ENCODE data around the gene SUV39H2. TPM values are rescaled to one million over a fixed set of nuclear protein-coding genes. Genes with fewer than 3 reads are reported as not detected.

SUV39H2 gene
- 79.7 and 90.5 TPM in 2 replicates for total RNA-seq
- long read RNA-seq, transcript SUV39H2-205 (5 exons, 2,959 nt) = major isoform, 176 of 295 reads
- long read RNA-seq, transcript SUV39H2-204 (6 exons, 1,292 nt) = minor isoform, 14 of 295 reads
- long read RNA-seq, transcript SUV39H2-202 (6 exons, 1,233 nt) = minor isoform, 61 of 295 reads
- long read RNA-seq, partial matches to known transcripts = 9 of 295 reads
- long read RNA-seq, other reads (novel, unspliced or antisense) = 34 of 295 reads

- H3K27me3 Mint-ChIP-seq (ENCODE audit: low read depth) = no peaks in the 10 kb centered on the region
- H3K4me1 Mint-ChIP-seq = peaks cover 37% of the 10 kb centered on the region
- peak within 1 kb of the TSS; percentile 99 for H3K4me3 Mint-ChIP-seq
- DNase-seq (ENCODE audit: low read depth, low spot score) = peak; percentile 91
- H3K9me3 Mint-ChIP-seq = no peaks in the 10 kb centered on the region
- H3K27ac Mint-ChIP-seq (ENCODE audit: unreplicated experiment) = peak within 1 kb of the TSS; percentile 99
- H3K36me3 Mint-ChIP-seq (ENCODE audit: low read depth) = peaks cover 8% of the 10 kb centered on the region
- no peak for TF ChIP-seq CTCF (conservative IDR thresholded peaks at IDR 0.05)
Observed at GRCh38 chr10:14878266-14879123, at the start of gene SUV39H2. SUV39H2 (plus strand) TSS chr10:14878866; CDS start chr10:14878889, 23 bp downstream.

- Mint-ChIP-seq H3K27ac (ENCODE audit: unreplicated experiment) (no peak overlapping the region), H3K4me1 (peaks cover 14% of the 10 kb centered on the region), H3K36me3 (ENCODE audit: low read depth) (peaks cover 2% of the 10 kb centered on the region), H3K9me3 (no peaks in the 10 kb centered on the region), H3K27me3 (ENCODE audit: low read depth) (no peaks in the 10 kb centered on the region), H3K4me3 (no peak overlapping the region)
- no peak for TF ChIP-seq CTCF (conservative IDR thresholded peaks at IDR 0.05)
- no peak for DNase-seq (ENCODE audit: low read depth, low spot score)
Observed at GRCh38 chr10:14833106-14833505, 45.6 kb upstream of the SUV39H2 start.

- H3K9me3 Mint-ChIP-seq = no peaks in the 10 kb centered on the region
- no peak for DNase-seq (ENCODE audit: low read depth, low spot score)
- H3K27me3 Mint-ChIP-seq (ENCODE audit: low read depth) = no peaks in the 10 kb centered on the region
- peaks cover 30% of the 10 kb centered on the region for H3K4me1 Mint-ChIP-seq
- H3K36me3 Mint-ChIP-seq (ENCODE audit: low read depth) = peaks cover 9% of the 10 kb centered on the region
- TF ChIP-seq CTCF (conservative IDR thresholded peaks at IDR 0.05) = no peak
- H3K27ac Mint-ChIP-seq (ENCODE audit: unreplicated experiment) = no peak overlapping the region
- H3K4me3 Mint-ChIP-seq = peak overlapping the region; percentile 36
Observed at GRCh38 chr10:14836208-14836607, 42.5 kb upstream of the SUV39H2 start.

GRCh38 chr10:14837003-14837756 is 41.5 kb upstream of the SUV39H2 start:
- peaks cover 9% of the 10 kb centered on the region for H3K36me3 Mint-ChIP-seq (ENCODE audit: low read depth)
- H3K27ac Mint-ChIP-seq (ENCODE audit: unreplicated experiment) = peak overlapping the region; percentile 93
- no peak for TF ChIP-seq CTCF (conservative IDR thresholded peaks at IDR 0.05)
- H3K9me3 Mint-ChIP-seq = no peaks in the 10 kb centered on the region
- H3K4me1 Mint-ChIP-seq = peaks cover 30% of the 10 kb centered on the region
- DNase-seq (ENCODE audit: low read depth, low spot score) = no peak
- peak overlapping the region; percentile 92 for H3K4me3 Mint-ChIP-seq
- no peaks in the 10 kb centered on the region for H3K27me3 Mint-ChIP-seq (ENCODE audit: low read depth)

- Mint-ChIP-seq H3K27ac (ENCODE audit: unreplicated experiment) (peak within 1 kb of the TSS; percentile 98), H3K4me1 (peaks cover 30% of the 10 kb centered on the region), H3K27me3 (ENCODE audit: low read depth) (no peaks in the 10 kb centered on the region), H3K36me3 (ENCODE audit: low read depth) (peaks cover 7% of the 10 kb centered on the region), H3K4me3 (peak within 1 kb of the TSS; percentile 92), H3K9me3 (no peaks in the 10 kb centered on the region)
- peak; percentile 99 for DNase-seq (ENCODE audit: low read depth, low spot score)
- TF ChIP-seq CTCF (conservative IDR thresholded peaks at IDR 0.05) = no peak
Observed at GRCh38 chr10:14837757-14838581, 40.7 kb upstream of the SUV39H2 start, which contains the start of the genes CDNF, HSPA14 and MSANTD7. CDNF (minus strand) TSS chr10:14838037; CDS start chr10:14837946, 91 bp downstream. HSPA14 (plus strand) TSS chr10:14838306; CDS start chr10:14838403, 97 bp downstream. MSANTD7 (plus strand) TSS chr10:14838306; CDS start chr10:14842285, 3,979 bp downstream.
